ENCODE measurements around the gene MDC1.

The MDC1 gene

DNA sequence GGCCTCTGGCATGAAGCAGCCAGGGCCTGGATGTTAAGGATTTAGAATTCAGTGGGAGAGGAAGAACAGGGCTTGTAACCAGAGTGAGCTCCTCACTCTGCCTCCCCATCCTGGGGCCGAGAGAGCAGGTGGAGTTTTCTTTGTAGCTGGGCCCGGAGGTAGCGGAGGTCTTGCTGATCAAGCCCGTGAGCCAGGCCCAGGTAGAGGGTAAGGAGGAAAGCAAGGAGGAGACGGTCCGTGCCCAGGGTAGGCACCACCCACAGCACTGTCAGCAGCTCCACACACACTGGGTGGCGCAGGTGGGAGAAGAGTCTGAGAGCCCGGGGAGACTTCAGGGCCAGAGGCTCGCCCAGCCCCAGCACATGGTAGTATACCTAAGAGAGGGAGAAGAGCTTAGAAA is 28.5 kb downstream of the MDC1 start:
- H3K9me3 ChIP-seq (ENCODE audit: control insufficient read depth, insufficient read depth, low read depth, low read length): no peaks in the 10 kb centered on the region
- peaks cover 17% of the 10 kb centered on the region for H3K4me1 ChIP-seq (ENCODE audit: control insufficient read depth, insufficient read depth, low read length)
- peak overlapping the region; percentile 94; the same call in 1 of the 2 replicates for H3K27ac ChIP-seq (ENCODE audit: extremely low read depth, low read depth, low read length)
- TF ChIP-seq GLIS1 (tag by site-specific recombination; IDR thresholded peaks at IDR 0.05): no peak
- no peak for TF ChIP-seq ZNF626 (tag by site-specific recombination; IDR thresholded peaks at IDR 0.05)
- TF ChIP-seq, protein P1, sequence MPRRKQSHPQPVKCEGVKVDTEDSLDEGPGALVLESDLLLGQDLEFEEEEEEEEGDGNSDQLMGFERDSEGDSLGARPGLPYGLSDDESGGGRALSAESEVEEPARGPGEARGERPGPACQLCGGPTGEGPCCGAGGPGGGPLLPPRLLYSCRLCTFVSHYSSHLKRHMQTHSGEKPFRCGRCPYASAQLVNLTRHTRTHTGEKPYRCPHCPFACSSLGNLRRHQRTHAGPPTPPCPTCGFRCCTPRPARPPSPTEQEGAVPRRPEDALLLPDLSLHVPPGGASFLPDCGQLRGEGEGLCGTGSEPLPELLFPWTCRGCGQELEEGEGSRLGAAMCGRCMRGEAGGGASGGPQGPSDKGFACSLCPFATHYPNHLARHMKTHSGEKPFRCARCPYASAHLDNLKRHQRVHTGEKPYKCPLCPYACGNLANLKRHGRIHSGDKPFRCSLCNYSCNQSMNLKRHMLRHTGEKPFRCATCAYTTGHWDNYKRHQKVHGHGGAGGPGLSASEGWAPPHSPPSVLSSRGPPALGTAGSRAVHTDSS (tag by site-specific recombination; IDR thresholded peaks at IDR 0.05): no peak
- H3K4me3 ChIP-seq (ENCODE audit: low read depth, low read length): no peak overlapping the region
- ChIA-PET POLR2A (interaction anchor here (0.6 to 14.5 kb wide), 10 partner anchors 9 to 470 kb away, joined by 3 to 235 read pairs (median 3); partner anchors contain the start of genes DHX16, FLOT1, MDC1 and TCF19), CTCF (interaction anchor here (0.5 to 5.4 kb wide), 12 partner anchors 10 to 140 kb away, joined by 3 to 45 read pairs (median 4); partner anchors contain the start of gene DHX16)
- peaks cover 0 to 6% of the 10 kb centered on the region in 2 experiments; a peak in 2 of 3 replicates for H3K36me3 ChIP-seq (ENCODE audit: control insufficient read depth in 2 of 2, insufficient read depth in 1 of 2, low read length in 2 of 2)

DNA sequence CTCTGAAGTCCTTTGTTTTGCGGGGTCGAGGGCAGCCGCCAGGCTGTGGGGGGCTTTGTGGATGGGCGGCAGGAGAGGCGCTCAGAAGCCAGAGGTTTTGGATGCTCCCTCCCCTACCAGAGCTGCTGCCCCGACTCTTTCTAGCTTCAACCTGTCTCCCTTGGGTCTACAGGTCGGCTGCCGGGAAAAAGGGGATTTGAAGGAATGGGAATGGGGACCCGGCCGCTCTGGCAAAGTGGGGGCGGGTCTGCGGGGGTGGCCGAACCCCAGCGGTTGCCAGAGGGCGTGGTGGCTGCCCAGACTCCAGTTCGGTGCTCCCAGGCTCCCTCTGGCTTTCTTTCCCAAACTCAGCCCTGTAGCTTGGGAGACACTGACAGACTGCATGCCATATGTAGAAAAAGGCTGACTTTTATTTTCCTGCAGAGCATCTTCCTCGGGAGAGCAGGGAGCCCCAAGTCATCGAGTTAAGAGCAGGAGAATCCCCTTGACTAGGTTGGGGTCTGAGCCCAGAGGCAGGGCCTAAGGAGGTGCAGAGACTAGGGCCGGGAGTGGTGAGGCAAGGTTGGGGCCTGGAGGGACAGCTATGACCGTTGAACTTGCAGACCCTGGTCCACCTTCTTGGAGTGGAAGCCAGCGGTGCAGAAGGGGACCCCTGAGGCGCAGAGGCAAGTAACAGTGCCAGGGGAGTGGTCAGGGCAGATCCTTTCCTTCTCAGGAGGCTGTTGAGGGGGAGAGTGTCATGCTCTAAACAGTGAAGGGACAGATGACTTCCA is 29.2 kb downstream of the MDC1 start:
- ChIA-PET CTCF (interaction anchor here (0.5 to 5.4 kb wide), 16 partner anchors 10 to 141 kb away, joined by 3 to 45 read pairs (median 4); partner anchors contain the start of genes DHX16 and MDC1), POLR2A (interaction anchor here (0.6 to 14.5 kb wide), 16 partner anchors 9 to 471 kb away, joined by 3 to 235 read pairs (median 3); partner anchors contain the start of genes DHX16, FLOT1, IER3 and MDC1)
- Histone ChIP-seq H3K4me3 (ENCODE audit: low read depth, low read length) (peak overlapping the region; percentile 52), H3K4me1 (ENCODE audit: control insufficient read depth, insufficient read depth, low read length) (peaks cover 23% of the 10 kb centered on the region), H3K9me3 (ENCODE audit: control insufficient read depth, insufficient read depth, low read depth, low read length) (no peaks in the 10 kb centered on the region), H3K36me3 (ENCODE audit: control insufficient read depth in 2 of 2, insufficient read depth in 1 of 2, low read length in 2 of 2) (peaks cover 0 to 6% of the 10 kb centered on the region in 2 experiments; a peak in 2 of 3 replicates), H3K27ac (ENCODE audit: extremely low read depth, low read depth, low read length) (peak overlapping the region; percentile 94)
- TF ChIP-seq ZBTB17 (tag by site-specific recombination; IDR thresholded peaks at IDR 0.05) (peak; percentile 32; the same call in 1 of the 2 replicates), GLIS2 (tag by site-specific recombination; IDR thresholded peaks at IDR 0.05) (peak; percentile 36; the same call in 1 of the 2 replicates), ZNF10 (tag by site-specific recombination; IDR thresholded peaks at IDR 0.05) (no peak), MEIS1 (CRISPR knock-in tag; IDR thresholded peaks at IDR 0.05; ENCODE audit: borderline replicate concordance) (no peak), MZF1 (tag by site-specific recombination; IDR thresholded peaks at IDR 0.05; ENCODE audit: borderline replicate concordance) (peak; percentile 34; the same call in 1 of the 2 replicates), IKZF3 (tag by site-specific recombination; IDR thresholded peaks at IDR 0.05) (0 out of 2 replicates have a peak, but pooled peaks have one; percentile 12), ZNF658 (tag by site-specific recombination; IDR thresholded peaks at IDR 0.05) (no peak), ZNF544 (tag by site-specific recombination; IDR thresholded peaks at IDR 0.05) (no peak), OSR2 (tag by site-specific recombination; IDR thresholded peaks at IDR 0.05) (no peak), ZNF76 (tag by site-specific recombination; IDR thresholded peaks at IDR 0.05; ENCODE audit: borderline replicate concordance, low read depth) (peak; percentile 60), ZNF335 (tag by site-specific recombination; conservative IDR thresholded peaks at IDR 0.05) (peak; percentile 66), ZFHX2 (tag by site-specific recombination; conservative IDR thresholded peaks at IDR 0.05) (0 out of 2 replicates have a peak, but pooled peaks have one; percentile 4)
- TF ChIP-seq, protein P2, sequence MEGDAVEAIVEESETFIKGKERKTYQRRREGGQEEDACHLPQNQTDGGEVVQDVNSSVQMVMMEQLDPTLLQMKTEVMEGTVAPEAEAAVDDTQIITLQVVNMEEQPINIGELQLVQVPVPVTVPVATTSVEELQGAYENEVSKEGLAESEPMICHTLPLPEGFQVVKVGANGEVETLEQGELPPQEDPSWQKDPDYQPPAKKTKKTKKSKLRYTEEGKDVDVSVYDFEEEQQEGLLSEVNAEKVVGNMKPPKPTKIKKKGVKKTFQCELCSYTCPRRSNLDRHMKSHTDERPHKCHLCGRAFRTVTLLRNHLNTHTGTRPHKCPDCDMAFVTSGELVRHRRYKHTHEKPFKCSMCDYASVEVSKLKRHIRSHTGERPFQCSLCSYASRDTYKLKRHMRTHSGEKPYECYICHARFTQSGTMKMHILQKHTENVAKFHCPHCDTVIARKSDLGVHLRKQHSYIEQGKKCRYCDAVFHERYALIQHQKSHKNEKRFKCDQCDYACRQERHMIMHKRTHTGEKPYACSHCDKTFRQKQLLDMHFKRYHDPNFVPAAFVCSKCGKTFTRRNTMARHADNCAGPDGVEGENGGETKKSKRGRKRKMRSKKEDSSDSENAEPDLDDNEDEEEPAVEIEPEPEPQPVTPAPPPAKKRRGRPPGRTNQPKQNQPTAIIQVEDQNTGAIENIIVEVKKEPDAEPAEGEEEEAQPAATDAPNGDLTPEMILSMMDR (tag by site-specific recombination; IDR thresholded peaks at IDR 0.05): peak; percentile 55; the same call in 1 of the 2 replicates
